ENCODE results near the gene MNDA.

The MNDA gene

GRCh38 chr1:158799689-158800088 is 31.5 kb upstream of the MNDA start:
- TF ChIP-seq YY1 (IDR thresholded peaks at IDR 0.05; ENCODE audit: low read depth) = no peak
- no peak for TF ChIP-seq EP300 (IDR thresholded peaks at IDR 0.05; ENCODE audit: borderline replicate concordance)
- no peak for TF ChIP-seq TEAD4 (IDR thresholded peaks at IDR 0.05)
- no peak for TF ChIP-seq FOXM1 (IDR thresholded peaks at IDR 0.05; ENCODE audit: borderline replicate concordance, low read depth)
- TF ChIP-seq ZBTB7A (IDR thresholded peaks at IDR 0.05; ENCODE audit: low read depth) = no peak
- TF ChIP-seq TAF1 (IDR thresholded peaks at IDR 0.05; ENCODE audit: low read depth) = no peak
- no peak for TF ChIP-seq TCF12 (IDR thresholded peaks at IDR 0.05; ENCODE audit: low read depth)
- no peak for TF ChIP-seq NFIC (IDR thresholded peaks at IDR 0.05)
- TF ChIP-seq RAD21 (IDR thresholded peaks at IDR 0.05; ENCODE audit: low read depth) = no peak
- no peak for TF ChIP-seq REST (IDR thresholded peaks at IDR 0.05; ENCODE audit: low read depth)
- TF ChIP-seq EGR1 (IDR thresholded peaks at IDR 0.05) = no peak
- TF ChIP-seq CREB1 (IDR thresholded peaks at IDR 0.05; ENCODE audit: low read depth) = no peak
- no peak for TF ChIP-seq CEBPB (IDR thresholded peaks at IDR 0.05)
- no peak for TF ChIP-seq USF1 (IDR thresholded peaks at IDR 0.05)
- TF ChIP-seq MAX (IDR thresholded peaks at IDR 0.05) = no peak

GRCh38 chr1:158800526-158800925 is 30.6 kb upstream of the MNDA start:
- no peak for TF ChIP-seq MAX (IDR thresholded peaks at IDR 0.05)
- no peak for TF ChIP-seq USF1 (IDR thresholded peaks at IDR 0.05)
- no peak for TF ChIP-seq EP300 (IDR thresholded peaks at IDR 0.05; ENCODE audit: borderline replicate concordance)
- no peak for TF ChIP-seq FOXM1 (IDR thresholded peaks at IDR 0.05; ENCODE audit: borderline replicate concordance, low read depth)
- TF ChIP-seq TEAD4 (IDR thresholded peaks at IDR 0.05) = no peak
- TF ChIP-seq TCF12 (IDR thresholded peaks at IDR 0.05; ENCODE audit: low read depth) = no peak
- no peak for TF ChIP-seq ZBTB7A (IDR thresholded peaks at IDR 0.05; ENCODE audit: low read depth)
- TF ChIP-seq CEBPB (IDR thresholded peaks at IDR 0.05) = no peak
- no peak for TF ChIP-seq REST (IDR thresholded peaks at IDR 0.05; ENCODE audit: low read depth)
- TF ChIP-seq EGR1 (IDR thresholded peaks at IDR 0.05) = no peak
- TF ChIP-seq YY1 (IDR thresholded peaks at IDR 0.05; ENCODE audit: low read depth) = no peak
- TF ChIP-seq TAF1 (IDR thresholded peaks at IDR 0.05; ENCODE audit: low read depth) = no peak
- no peak for TF ChIP-seq CREB1 (IDR thresholded peaks at IDR 0.05; ENCODE audit: low read depth)
- no peak for TF ChIP-seq RAD21 (IDR thresholded peaks at IDR 0.05; ENCODE audit: low read depth)
- TF ChIP-seq NFIC (IDR thresholded peaks at IDR 0.05) = no peak

GRCh38 chr1:158801396-158801795 is 29.8 kb upstream of the MNDA start:
- TF ChIP-seq EP300 (IDR thresholded peaks at IDR 0.05; ENCODE audit: borderline replicate concordance) (no peak), REST (IDR thresholded peaks at IDR 0.05; ENCODE audit: low read depth) (no peak), TCF12 (IDR thresholded peaks at IDR 0.05; ENCODE audit: low read depth) (no peak), RAD21 (IDR thresholded peaks at IDR 0.05; ENCODE audit: low read depth) (no peak), MAX (IDR thresholded peaks at IDR 0.05) (no peak)

GRCh38 chr1:158803678-158804077 is 27.5 kb upstream of the MNDA start:
- TF ChIP-seq EP300 (IDR thresholded peaks at IDR 0.05; ENCODE audit: borderline replicate concordance) (no peak), FOXM1 (IDR thresholded peaks at IDR 0.05; ENCODE audit: borderline replicate concordance, low read depth) (no peak), USF1 (IDR thresholded peaks at IDR 0.05) (no peak), YY1 (IDR thresholded peaks at IDR 0.05; ENCODE audit: low read depth) (no peak), TAF1 (IDR thresholded peaks at IDR 0.05; ENCODE audit: low read depth) (no peak), EGR1 (IDR thresholded peaks at IDR 0.05) (no peak), CREB1 (IDR thresholded peaks at IDR 0.05; ENCODE audit: low read depth) (no peak), TEAD4 (IDR thresholded peaks at IDR 0.05) (no peak), REST (IDR thresholded peaks at IDR 0.05; ENCODE audit: low read depth) (no peak)
